ENCODE measurements around the gene DMAP1.

Gene DMAP1

GRCh38 chr1:44229435-44230167 lies 16.3 kb downstream of the DMAP1 start:
- no peak for DNase-seq

DNA sequence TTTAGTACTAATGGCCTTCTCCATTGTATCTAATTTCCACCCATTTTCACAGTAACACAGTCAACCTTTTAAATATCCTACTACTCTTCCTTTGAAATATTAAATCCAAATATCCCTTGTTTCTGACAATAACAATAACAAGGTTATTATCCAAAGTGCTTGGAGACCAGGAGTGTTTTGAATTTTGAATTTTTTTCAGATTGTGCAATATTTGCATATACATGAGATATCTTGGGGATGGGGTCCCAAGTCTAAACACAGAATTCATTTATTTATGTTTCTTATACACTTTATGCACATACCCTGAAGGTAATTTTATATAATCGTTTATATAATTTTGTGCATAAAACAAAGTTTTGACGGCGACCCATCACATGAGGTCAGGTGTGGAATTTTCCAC lies 17.5 kb downstream of the DMAP1 start:
- DNase-seq: no peak

- no peak for DNase-seq
Observed at GRCh38 chr1:44233593-44233992, 20.3 kb downstream of the DMAP1 start.

DNA sequence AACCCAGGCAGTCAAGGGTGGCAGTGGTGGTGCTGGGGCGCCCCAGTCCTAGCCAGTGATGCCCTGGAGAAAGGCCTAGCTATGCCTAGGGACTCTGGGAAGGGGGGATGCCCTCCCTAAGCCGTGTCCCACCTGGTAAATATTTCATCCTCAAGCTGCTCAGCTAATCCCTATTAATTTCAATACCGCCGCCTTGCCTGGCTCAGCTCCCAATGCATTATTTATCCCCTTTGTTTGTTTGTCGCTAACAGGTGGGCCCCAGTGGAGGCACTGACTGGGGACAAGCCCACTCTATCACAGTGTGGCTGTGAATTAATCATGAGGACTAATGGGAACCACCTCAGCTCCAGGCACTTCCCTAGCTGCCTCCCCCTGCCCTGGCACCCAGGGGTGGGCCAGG lies 22.5 kb downstream of the DMAP1 start:
- DNase-seq: no peak

GRCh38 chr1:44236490-44237272 lies 23.4 kb downstream of the DMAP1 start:
- no peak for DNase-seq

GRCh38 chr1:44237721-44238457 lies 24.6 kb downstream of the DMAP1 start:
- peak; percentile 13 for DNase-seq

- DNase-seq: no peak
Observed at GRCh38 chr1:44238660-44239059, 25.4 kb downstream of the DMAP1 start.

DNA sequence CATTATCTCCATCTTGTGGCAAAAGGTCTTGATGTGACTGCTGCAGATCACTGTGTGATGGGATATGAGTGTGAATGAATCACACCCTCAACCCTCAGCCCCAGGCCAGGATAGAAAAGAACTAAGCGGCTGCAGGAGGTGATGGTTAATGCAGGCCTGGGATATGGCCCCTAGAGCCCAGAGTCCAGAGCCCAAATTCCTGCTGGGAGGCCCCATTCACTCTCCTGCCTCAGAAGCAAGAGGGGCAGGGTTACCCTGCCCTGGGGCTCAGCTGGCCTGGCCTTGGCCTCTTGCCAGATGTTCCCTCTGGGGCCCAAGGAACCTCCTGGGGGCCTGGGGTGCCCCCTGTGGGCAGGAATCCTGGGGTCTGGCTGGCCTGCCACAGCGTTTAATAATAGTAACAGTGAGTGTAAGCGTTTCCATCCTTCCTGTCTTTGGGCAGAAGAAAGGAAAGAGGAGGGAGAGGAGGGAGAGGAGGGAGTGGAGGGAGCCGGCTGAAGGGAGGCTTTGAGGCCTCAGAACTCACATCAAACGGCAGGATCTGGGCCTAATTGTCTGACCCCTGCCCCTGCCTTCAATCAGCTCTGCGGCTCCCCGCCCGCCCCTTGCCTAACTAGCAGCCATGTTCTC lies 26.2 kb downstream of the DMAP1 start:
- no peak for DNase-seq

- DNase-seq: no peak
Observed at GRCh38 chr1:44239961-44240371, 26.7 kb downstream of the DMAP1 start.

- DNase-seq: no peak
Observed at GRCh38 chr1:44240802-44241671, 27.8 kb downstream of the DMAP1 start.

- DNase-seq: no peak
Observed at GRCh38 chr1:44242746-44243145, 29.5 kb downstream of the DMAP1 start.

DNA sequence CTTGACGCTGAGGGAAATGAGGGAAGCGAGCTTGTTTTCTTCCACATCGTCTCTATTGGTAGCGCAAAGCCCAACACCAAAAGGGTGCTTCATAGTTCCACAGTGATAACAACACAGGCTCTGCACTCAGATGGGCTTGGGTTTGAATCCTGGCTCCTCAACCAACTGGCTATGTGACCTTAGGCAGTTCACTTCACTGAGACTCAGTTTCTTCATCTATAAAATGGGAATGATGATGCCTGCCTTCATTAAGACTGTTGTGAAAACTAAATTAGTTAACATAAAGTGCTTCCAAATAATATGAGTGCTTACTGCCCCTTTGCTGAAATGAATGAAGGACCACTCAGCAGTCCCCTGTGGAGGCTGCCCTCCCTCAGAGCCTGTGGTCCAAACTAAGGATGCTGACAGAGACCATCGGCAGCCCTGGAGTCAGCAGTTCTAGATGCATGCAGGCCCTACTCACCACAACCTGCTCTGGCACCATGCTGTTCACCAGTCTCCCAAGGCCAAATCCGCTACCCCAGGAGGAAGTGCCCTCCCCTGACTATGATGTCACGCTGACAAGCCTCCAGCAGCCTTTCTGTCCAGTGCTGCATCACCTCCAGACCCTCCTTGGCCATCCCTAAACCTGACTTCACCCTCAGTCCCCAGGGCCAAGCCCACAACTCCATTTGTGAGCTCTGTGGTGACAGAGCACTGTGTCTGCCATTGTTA lies 30.7 kb downstream of the DMAP1 start:
- no peak for DNase-seq

DNA sequence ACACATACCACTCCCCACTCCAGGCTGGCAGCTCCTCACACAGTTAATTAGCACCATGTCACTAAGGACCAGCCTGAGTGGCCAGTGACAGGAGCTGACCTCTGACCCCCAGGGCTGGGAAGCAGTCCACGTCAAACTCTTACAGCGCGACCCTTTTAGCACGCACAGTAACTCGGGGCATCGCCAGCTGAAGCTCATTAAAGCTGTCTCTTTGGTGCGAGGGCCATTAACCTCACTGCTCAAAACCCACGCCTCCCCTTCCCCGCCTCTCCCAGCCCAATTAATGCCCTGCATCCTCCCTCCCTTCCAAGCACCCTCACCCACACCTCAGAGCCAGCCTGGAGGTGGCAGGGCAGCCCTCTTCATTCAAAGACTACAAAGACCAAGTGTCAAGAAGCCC lies 31.7 kb downstream of the DMAP1 start:
- no peak for DNase-seq

DNA sequence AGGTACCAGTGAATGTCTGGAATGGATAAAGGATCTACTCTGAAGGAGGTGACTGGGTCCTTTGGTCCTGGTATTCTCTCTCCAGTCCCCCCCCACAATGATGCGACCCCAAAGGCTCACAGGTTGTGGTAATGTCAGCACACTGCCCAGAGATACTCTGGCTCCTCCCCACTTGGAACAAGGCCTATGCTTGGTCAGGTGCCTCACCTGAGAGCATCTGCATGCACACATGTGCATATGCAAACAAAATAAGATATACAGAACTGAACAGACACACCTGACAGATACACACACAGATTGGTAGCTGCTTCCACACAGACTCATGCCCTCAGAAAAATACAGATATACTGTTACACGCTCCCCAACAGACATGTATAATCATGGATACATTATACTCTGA lies 33.5 kb downstream of the DMAP1 start:
- no peak for DNase-seq

GRCh38 chr1:44249543-44249942 lies 36.3 kb downstream of the DMAP1 start:
- DNase-seq: no peak

GRCh38 chr1:44250068-44250781 lies 37.0 kb downstream of the DMAP1 start:
- DNase-seq: no peak

- no peak for DNase-seq
Observed at GRCh38 chr1:44251486-44251885, 38.2 kb downstream of the DMAP1 start.

- no peak for DNase-seq
Observed at GRCh38 chr1:44251989-44252671, 38.9 kb downstream of the DMAP1 start.

- DNase-seq: no peak
Observed at GRCh38 chr1:44254392-44254910, 41.2 kb downstream of the DMAP1 start.

All from activated naive CD4-positive, alpha-beta T cell treated with Interleukin-2 at 50 U/mL for 16 hours (primary cell).